T-helper 1 cell treated with Interleukin-12 subunit alpha and Interleukin-12 subunit beta and Interleukin-4 antibody, amounts not matched to agents 30 μg/mL and 1 μg/mL, for 36 hours (primary cell): ENCODE data around the gene ZDHHC13.

Experiments used
- H3K27ac Mint-ChIP-seq: one replicate; pipeline ENCODE4 v1.8.0; 2021; ENCODE audit warnings: mild to moderate bottlenecking, mixed read lengths
- H3K27me3 Mint-ChIP-seq: one replicate; pipeline ENCODE4 v1.8.0; 2021; ENCODE audit warnings: low read depth, mixed read lengths
- H3K36me3 Mint-ChIP-seq: one replicate; pipeline ENCODE4 v1.8.0; 2021; ENCODE audit warnings: low read depth, mixed read lengths
- H3K4me1 Mint-ChIP-seq: one replicate; pipeline ENCODE4 v1.8.0; 2021; ENCODE audit warnings: low read depth, mixed read lengths
- H3K4me3 Mint-ChIP-seq: one replicate; pipeline ENCODE4 v1.8.0; 2021; ENCODE audit warnings: mild to moderate bottlenecking, moderate library complexity, mixed read lengths
- H3K9me3 Mint-ChIP-seq: one replicate; pipeline ENCODE4 v1.8.0; 2021; ENCODE audit warnings: mixed read lengths

Gene ZDHHC13

GRCh38 chr11:19225123-19225522 is 108.2 kb downstream of the ZDHHC13 start:
- Mint-ChIP-seq H3K9me3 (peaks cover 6% of the 10 kb centered on the region), H3K36me3 (peaks cover 44% of the 10 kb centered on the region), H3K27me3 (no peaks in the 10 kb centered on the region), H3K4me1 (peaks cover 10% of the 10 kb centered on the region), H3K4me3 (no peak overlapping the region), H3K27ac (no peak overlapping the region)

GRCh38 chr11:19225581-19225980 is 108.6 kb downstream of the ZDHHC13 start:
- peaks cover 6% of the 10 kb centered on the region for H3K9me3 Mint-ChIP-seq
- no peak overlapping the region for H3K27ac Mint-ChIP-seq
- H3K36me3 Mint-ChIP-seq: peaks cover 48% of the 10 kb centered on the region
- H3K4me1 Mint-ChIP-seq: peaks cover 14% of the 10 kb centered on the region
- H3K27me3 Mint-ChIP-seq: no peaks in the 10 kb centered on the region
- no peak overlapping the region for H3K4me3 Mint-ChIP-seq
